GM12878 (cell line): ENCODE data around the gene STX16.

Source experiments
- BRCA1 ChIP-seq: IDR thresholded peaks from 2 replicates; pipeline ENCODE4 v1.6.1; 2011; ENCODE audit warnings: low read depth, low read length, improper control_type of control experiment
- CTCF ChIP-seq, 3 experiments: IDR thresholded peaks in 2 of 3; conservative IDR thresholded peaks in 1 of 3; 2 replicates each; pipeline ENCODE4 v1.5.1; 2011; ENCODE audit warnings: low read depth in 3 of 3, low read length in 3 of 3, mild to moderate bottlenecking in 3 of 3, control low read depth in 2 of 3, moderate library complexity in 2 of 3, inconsistent platforms in 1 of 3, mixed read lengths in 1 of 3; ENCODE audit not compliant: control insufficient read depth in 2 of 3, insufficient read depth in 1 of 3; ENCODE audit errors: extremely low read depth in 1 of 3
- EZH2 ChIP-seq: IDR thresholded peaks from 2 replicates; pipeline ENCODE4 v1.6.1; 2012; ENCODE audit warnings: low read depth, mild to moderate bottlenecking, control low read depth, inconsistent platforms, low read length, borderline replicate concordance; ENCODE audit not compliant: control insufficient read depth
- NBN ChIP-seq: fragments of 450-650 bp; IDR thresholded peaks from 2 replicates; pipeline ENCODE4 v1.6.1; 2016
- NFYA ChIP-seq: IDR thresholded peaks from 2 replicates; pipeline ENCODE4 v1.6.1; 2011; ENCODE audit warnings: low read depth, mild to moderate bottlenecking, low read length, improper control_type of control experiment, borderline replicate concordance
- RAD21 ChIP-seq: IDR thresholded peaks from 2 replicates; pipeline ENCODE4 v1.6.1; 2011; ENCODE audit warnings: mild to moderate bottlenecking, low read depth, low read length, moderate library complexity; ENCODE audit not compliant: insufficient read depth
- RAD51 ChIP-seq: fragments of 450-650 bp; IDR thresholded peaks from 2 replicates; pipeline ENCODE4 v1.6.1; 2016; ENCODE audit warnings: moderate library complexity, mild to moderate bottlenecking, inconsistent platforms
- RELA ChIP-seq: fragments of 450-650 bp; IDR thresholded peaks from 2 replicates; pipeline ENCODE4 v1.8.0; 2014; ENCODE audit warnings: borderline replicate concordance; ENCODE audit not compliant: partially characterized antibody
- SREBF1 ChIP-seq: IDR thresholded peaks from 2 replicates; pipeline ENCODE4 v1.6.1; 2012; ENCODE audit warnings: mild to moderate bottlenecking, low read length
- STAT3 ChIP-seq: IDR thresholded peaks from 2 replicates; pipeline ENCODE4 v1.6.1; 2011; ENCODE audit warnings: low read depth, low read length, improper control_type of control experiment
- TF ChIP-seq, protein P1 (sequence below): IDR thresholded peaks from 2 replicates; pipeline ENCODE4 v1.6.1; 2011; ENCODE audit warnings: low read depth, mild to moderate bottlenecking, low read length, moderate library complexity, borderline replicate concordance; ENCODE audit errors: extremely low read depth

GRCh38 chr20:58707770-58708169, 56.7 kb downstream of the STX16 start:
- no peak for TF ChIP-seq CTCF (IDR thresholded peaks at IDR 0.05 in 2 of 3, conservative IDR thresholded peaks at IDR 0.05 in 1 of 3; ENCODE audit: control insufficient read depth in 2 of 3, extremely low read depth in 1 of 3, insufficient read depth in 1 of 3, low read depth in 3 of 3, low read length in 3 of 3)
- TF ChIP-seq, protein P1, sequence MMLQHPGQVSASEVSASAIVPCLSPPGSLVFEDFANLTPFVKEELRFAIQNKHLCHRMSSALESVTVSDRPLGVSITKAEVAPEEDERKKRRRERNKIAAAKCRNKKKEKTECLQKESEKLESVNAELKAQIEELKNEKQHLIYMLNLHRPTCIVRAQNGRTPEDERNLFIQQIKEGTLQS: no peak
- no peak for TF ChIP-seq RELA
- TF ChIP-seq NBN: no peak
- TF ChIP-seq RAD21: no peak
- no peak for TF ChIP-seq SREBF1
- TF ChIP-seq NFYA: no peak
- TF ChIP-seq RAD51: no peak
- no peak for TF ChIP-seq BRCA1
- TF ChIP-seq EZH2: no peak
- no peak for TF ChIP-seq STAT3
